Activated T-helper 1 cell treated with Interleukin-2 at 50 U/mL for 16 hours (primary cell): ENCODE measurements around the gene GCK.

Experiments used
- DNase-seq: peaks from one replicate; pipeline ENCODE4 v3.0.0-alpha.2; 2020; ENCODE audit warnings: low read depth

GCK gene

GRCh38 chr7:44189286-44189992, at the start of gene GCK:
Gene GCK (minus strand): TSS chr7:44189439. CDS start chr7:44188953, 486 bp downstream.
- DNase-seq, result no peak

- DNase-seq, result no peak
These were observed 49.0 kb upstream of the GCK start for GRCh38 chr7:44238116-44238695.

- no peak for DNase-seq
These were observed 48.5 kb upstream of the GCK start for GRCh38 chr7:44237696-44238095.

GRCh38 chr7:44236333-44236728, 47.1 kb upstream of the GCK start:
- no peak for DNase-seq

- DNase-seq, result no peak
These were observed 46.5 kb upstream of the GCK start for GRCh38 chr7:44235582-44236332.

GRCh38 chr7:44235066-44235465, 45.8 kb upstream of the GCK start:
- no peak for DNase-seq

- DNase-seq, result no peak
These were observed 43.9 kb upstream of the GCK start for GRCh38 chr7:44232901-44233715.

GRCh38 chr7:44232396-44232795, 43.2 kb upstream of the GCK start:
- no peak for DNase-seq

GRCh38 chr7:44231088-44231487, 41.8 kb upstream of the GCK start:
- DNase-seq, result no peak

GRCh38 chr7:44230286-44230685, 41.0 kb upstream of the GCK start:
- no peak for DNase-seq

- no peak for DNase-seq
These were observed 40.4 kb upstream of the GCK start for GRCh38 chr7:44229546-44230105.

- DNase-seq, result no peak
These were observed 39.5 kb upstream of the GCK start for GRCh38 chr7:44228571-44229350.

GRCh38 chr7:44227911-44228310, 38.7 kb upstream of the GCK start:
- no peak for DNase-seq

- DNase-seq, result no peak
These were observed 37.1 kb upstream of the GCK start for GRCh38 chr7:44226396-44226753.

- DNase-seq, result no peak
These were observed 36.5 kb upstream of the GCK start for GRCh38 chr7:44225566-44226395.

- no peak for DNase-seq
These were observed 35.8 kb upstream of the GCK start for GRCh38 chr7:44224974-44225565.

- no peak for DNase-seq
These were observed 35.1 kb upstream of the GCK start for GRCh38 chr7:44224080-44224973.

- DNase-seq, result no peak
These were observed 34.3 kb upstream of the GCK start for GRCh38 chr7:44223362-44224079.
